DOHH2 (cell line): ENCODE data around the gene RXRA.

ENCODE experiments used
- EZH2phosphoT487 ChIP-seq: fragments of 200-600 bp; sonication (generic); IDR thresholded peaks from 2 replicates; pipeline ENCODE4 v1.6.1; 2017; ENCODE audit warnings: borderline replicate concordance, mild to moderate bottlenecking, antibody characterized with exemption, low read length, moderate library complexity, mixed read lengths
- TF ChIP-seq, protein P1 (sequence below): fragments of 200-600 bp; sonication (generic); IDR thresholded peaks from one replicate; pipeline ENCODE4 v1.5.1; 2014; ENCODE audit warnings: antibody characterized with exemption, mild to moderate bottlenecking, low read depth, low read length; ENCODE audit not compliant: poor library complexity, severe bottlenecking

GRCh38 chr9:134289241-134289875 lies 36.9 kb upstream of the RXRA start:
- TF ChIP-seq EZH2phosphoT487, result no peak
- TF ChIP-seq, protein P1, sequence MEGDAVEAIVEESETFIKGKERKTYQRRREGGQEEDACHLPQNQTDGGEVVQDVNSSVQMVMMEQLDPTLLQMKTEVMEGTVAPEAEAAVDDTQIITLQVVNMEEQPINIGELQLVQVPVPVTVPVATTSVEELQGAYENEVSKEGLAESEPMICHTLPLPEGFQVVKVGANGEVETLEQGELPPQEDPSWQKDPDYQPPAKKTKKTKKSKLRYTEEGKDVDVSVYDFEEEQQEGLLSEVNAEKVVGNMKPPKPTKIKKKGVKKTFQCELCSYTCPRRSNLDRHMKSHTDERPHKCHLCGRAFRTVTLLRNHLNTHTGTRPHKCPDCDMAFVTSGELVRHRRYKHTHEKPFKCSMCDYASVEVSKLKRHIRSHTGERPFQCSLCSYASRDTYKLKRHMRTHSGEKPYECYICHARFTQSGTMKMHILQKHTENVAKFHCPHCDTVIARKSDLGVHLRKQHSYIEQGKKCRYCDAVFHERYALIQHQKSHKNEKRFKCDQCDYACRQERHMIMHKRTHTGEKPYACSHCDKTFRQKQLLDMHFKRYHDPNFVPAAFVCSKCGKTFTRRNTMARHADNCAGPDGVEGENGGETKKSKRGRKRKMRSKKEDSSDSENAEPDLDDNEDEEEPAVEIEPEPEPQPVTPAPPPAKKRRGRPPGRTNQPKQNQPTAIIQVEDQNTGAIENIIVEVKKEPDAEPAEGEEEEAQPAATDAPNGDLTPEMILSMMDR, result no peak
